HG03460 (cell line): Measurements from ENCODE around the gene RABL2A.
"Not testable (repeated sequence)": the region's sequence is repeated elsewhere in the genome, so short reads cannot be mapped to it uniquely, and the experiment has no call there.

Experiments
- ATAC-seq: cut with Tn5 transposase; IDR thresholded peaks from one replicate; pipeline ENCODE4 v1.9.1; 2021; ENCODE audit not compliant: unreplicated experiment

Gene RABL2A

GRCh38 chr2:113626616-113627330 lies at the start of gene RABL2A:
Gene RABL2A, plus strand, starts transcription at chr2:113627266. Its CDS starts 1,341 bp downstream, at chr2:113628607.
- ATAC-seq = peak; percentile 95

GRCh38 chr2:113578508-113578907 lies 48.6 kb upstream of the RABL2A start:
- ATAC-seq = not testable (repeated sequence)

- not testable (repeated sequence) for ATAC-seq
Measured at GRCh38 chr2:113582473-113582872, 44.6 kb upstream of the RABL2A start.

GRCh38 chr2:113583521-113584225 lies 43.4 kb upstream of the RABL2A start:
- not testable (repeated sequence) for ATAC-seq

- not testable (repeated sequence) for ATAC-seq
Measured at GRCh38 chr2:113584311-113585092, 42.6 kb upstream of the RABL2A start.

GRCh38 chr2:113587201-113587600 lies 39.9 kb upstream of the RABL2A start:
- ATAC-seq = not testable (repeated sequence)

GRCh38 chr2:113589591-113589990 lies 37.5 kb upstream of the RABL2A start:
- ATAC-seq = not testable (repeated sequence)

GRCh38 chr2:113591926-113592325 lies 35.1 kb upstream of the RABL2A start:
- not testable (repeated sequence) for ATAC-seq

GRCh38 chr2:113593280-113593679 lies 33.8 kb upstream of the RABL2A start:
- ATAC-seq = not testable (repeated sequence)

- ATAC-seq = not testable (repeated sequence)
Measured at GRCh38 chr2:113595725-113596124, 31.3 kb upstream of the RABL2A start.

GRCh38 chr2:113597164-113597563 lies 29.9 kb upstream of the RABL2A start:
- ATAC-seq = not testable (repeated sequence)

GRCh38 chr2:113597572-113597971 lies 29.5 kb upstream of the RABL2A start:
- ATAC-seq = not testable (repeated sequence)

GRCh38 chr2:113598180-113598579 lies 28.9 kb upstream of the RABL2A start:
- not testable (repeated sequence) for ATAC-seq

- ATAC-seq = not testable (repeated sequence)
Measured at GRCh38 chr2:113598738-113599137, 28.3 kb upstream of the RABL2A start.

- not testable (repeated sequence) for ATAC-seq
Measured at GRCh38 chr2:113599208-113599607, 27.9 kb upstream of the RABL2A start.

GRCh38 chr2:113602040-113602769 lies 24.9 kb upstream of the RABL2A start:
- not testable (repeated sequence) for ATAC-seq

- ATAC-seq = no peak
Measured at GRCh38 chr2:113602869-113603466, 24.1 kb upstream of the RABL2A start.

- not testable (repeated sequence) for ATAC-seq
Measured at GRCh38 chr2:113603467-113604084, 23.5 kb upstream of the RABL2A start.

- ATAC-seq = not testable (repeated sequence)
Measured at GRCh38 chr2:113604085-113604477, 23.0 kb upstream of the RABL2A start.

GRCh38 chr2:113604661-113605060 lies 22.4 kb upstream of the RABL2A start:
- ATAC-seq = not testable (repeated sequence)
